PC-9 (cell line): ENCODE results near the gene IGSF8. TPM values are rescaled to one million over a fixed set of nuclear protein-coding genes. Genes with fewer than 3 reads are reported as not detected.

Source experiments
- BruUV-seq: library from RNA; stranded (reverse); fragments of 400-500 nt; replicated peaks from 2 replicates; lab custom pipeline; 2021; lab: Mats Ljungman, UMichigan
- CTCF ChIA-PET: fragments of 300-600 bp; sonication (Branson Sonifier 250); formaldehyde crosslinking; loops from one replicate; lab custom pipeline; 2022; ENCODE audit warnings: antibody characterized with exemption; lab: Charles Lee
- POLR2A ChIA-PET: fragments of 300-600 bp; sonication (Branson Sonifier 250); formaldehyde crosslinking; loops from one replicate; lab custom pipeline; 2022; ENCODE audit warnings: antibody characterized with exemption; ENCODE audit not compliant: unreplicated experiment; lab: Charles Lee
- DNase-seq, 2 experiments: peaks; one replicate each; pipeline versions ENCODE4 v3.0.0 to v3.0.0-alpha.2; 2015 to 2022; ENCODE audit warnings: mixed read lengths in 1 of 2
- H2AFZ ChIP-seq: fragments of 200-600 bp; sonication (generic); 2 replicates; pipeline ENCODE4 v1.8.1; 2017; ENCODE audit warnings: antibody characterized with exemption
- H3F3A ChIP-seq: fragments of 200-600 bp; sonication (generic); 2 replicates; pipeline ENCODE4 v1.8.1; 2017; ENCODE audit warnings: antibody characterized with exemption, mild to moderate bottlenecking, low read depth; ENCODE audit not compliant: insufficient read depth
- H3K27ac ChIP-seq: fragments of 200-600 bp; sonication (generic); 2 replicates; pipeline ENCODE4 v1.6.1; 2016; ENCODE audit warnings: mixed run types
- H3K27me3 ChIP-seq: fragments of 200-600 bp; sonication (generic); 2 replicates; pipeline ENCODE4 v1.6.1; 2016; ENCODE audit warnings: low read depth, mixed run types; ENCODE audit not compliant: insufficient read depth
- H3K36me3 ChIP-seq: fragments of 200-600 bp; sonication (generic); 2 replicates; pipeline ENCODE4 v1.6.1; 2016; ENCODE audit warnings: low read depth, mixed run types
- H3K4me1 ChIP-seq: fragments of 200-600 bp; sonication (generic); replicated peaks from 2 replicates; pipeline ENCODE4 v1.6.1; 2016; ENCODE audit warnings: mixed run types; ENCODE audit not compliant: insufficient read depth
- H3K4me2 ChIP-seq: fragments of 200-600 bp; sonication (generic); 2 replicates; pipeline ENCODE4 v1.6.1; 2017; ENCODE audit warnings: mixed run types
- H3K4me3 ChIP-seq: fragments of 200-600 bp; sonication (generic); 2 replicates; pipeline ENCODE4 v1.6.1; 2016; ENCODE audit warnings: mixed run types
- H3K79me2 ChIP-seq: fragments of 200-600 bp; sonication (generic); 2 replicates; pipeline ENCODE4 v1.6.1; 2017; ENCODE audit warnings: low read depth, mixed run types
- H3K9me2 ChIP-seq: fragments of 200-600 bp; sonication (generic); 2 replicates; pipeline ENCODE4 v1.8.1; 2017; ENCODE audit warnings: mild to moderate bottlenecking; ENCODE audit not compliant: insufficient read depth
- H3K9me3 ChIP-seq: fragments of 200-600 bp; sonication (generic); 2 replicates; pipeline ENCODE4 v1.8.1; 2016; ENCODE audit warnings: low read depth; ENCODE audit not compliant: insufficient read depth
- H4K20me1 ChIP-seq: fragments of 200-600 bp; sonication (generic); 2 replicates; pipeline ENCODE4 v1.8.1; 2017; ENCODE audit not compliant: insufficient read depth
- EZH2 ChIP-seq: fragments of 200-600 bp; sonication (generic); IDR thresholded peaks from 2 replicates; pipeline ENCODE4 v1.8.0; 2017; ENCODE audit warnings: antibody characterized with exemption, low read depth
- intact Hi-C: fragments of 100-400 bp; cut with micrococcal nuclease; formaldehyde crosslinking; loops from one replicate; pipeline ENCODE4 v1.10.0; 2022; ENCODE audit not compliant: unreplicated experiment
- total RNA-seq: library from RNA; stranded (reverse); gene quantifications from 2 replicates; pipeline ENCODE4 v1.2.3, GENCODE V29; 2021
- TF ChIP-seq, protein P1 (sequence below): fragments of 200-600 bp; sonication (generic); conservative IDR thresholded peaks from 2 replicates; pipeline ENCODE4 v1.6.1; 2017; ENCODE audit warnings: mixed run types, antibody characterized with exemption, mild to moderate bottlenecking, moderate library complexity

The IGSF8 gene
- total RNA-seq, 1 experiment from 2014 or later = 27.4 TPM

DNA sequence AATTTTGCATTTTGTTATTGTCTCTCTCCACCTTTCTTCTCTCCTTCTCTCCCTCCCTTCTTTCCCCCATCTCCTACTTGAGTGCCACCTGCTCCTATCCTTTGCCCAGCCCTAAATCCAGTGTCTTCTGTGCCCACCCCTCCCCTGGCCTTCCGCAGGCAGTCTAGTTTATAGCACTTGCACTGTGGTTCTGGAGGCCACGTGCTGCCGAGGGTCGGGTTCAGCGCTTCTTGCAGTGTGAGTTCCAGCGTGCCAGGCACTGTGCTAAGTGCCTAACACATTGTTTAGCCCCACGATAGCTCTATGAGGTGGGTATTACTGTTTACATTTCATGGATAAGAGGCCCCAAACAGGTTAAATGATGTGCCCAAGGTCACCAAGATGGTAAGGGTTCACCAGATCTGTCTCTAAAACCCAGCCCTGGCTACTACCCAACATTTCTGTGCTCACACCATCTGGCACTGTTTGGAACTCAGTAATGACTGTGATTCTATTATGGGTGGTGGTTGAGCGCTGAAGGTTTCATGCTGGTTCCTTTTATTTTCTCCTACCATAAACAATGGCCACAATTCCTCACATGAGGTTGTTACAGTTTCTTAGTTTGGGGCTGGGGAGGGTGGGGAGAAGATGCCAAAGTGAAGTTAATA lies 38.9 kb upstream of the IGSF8 start:
- no TSS peak for BruUV-seq
- TF ChIP-seq, protein P1, sequence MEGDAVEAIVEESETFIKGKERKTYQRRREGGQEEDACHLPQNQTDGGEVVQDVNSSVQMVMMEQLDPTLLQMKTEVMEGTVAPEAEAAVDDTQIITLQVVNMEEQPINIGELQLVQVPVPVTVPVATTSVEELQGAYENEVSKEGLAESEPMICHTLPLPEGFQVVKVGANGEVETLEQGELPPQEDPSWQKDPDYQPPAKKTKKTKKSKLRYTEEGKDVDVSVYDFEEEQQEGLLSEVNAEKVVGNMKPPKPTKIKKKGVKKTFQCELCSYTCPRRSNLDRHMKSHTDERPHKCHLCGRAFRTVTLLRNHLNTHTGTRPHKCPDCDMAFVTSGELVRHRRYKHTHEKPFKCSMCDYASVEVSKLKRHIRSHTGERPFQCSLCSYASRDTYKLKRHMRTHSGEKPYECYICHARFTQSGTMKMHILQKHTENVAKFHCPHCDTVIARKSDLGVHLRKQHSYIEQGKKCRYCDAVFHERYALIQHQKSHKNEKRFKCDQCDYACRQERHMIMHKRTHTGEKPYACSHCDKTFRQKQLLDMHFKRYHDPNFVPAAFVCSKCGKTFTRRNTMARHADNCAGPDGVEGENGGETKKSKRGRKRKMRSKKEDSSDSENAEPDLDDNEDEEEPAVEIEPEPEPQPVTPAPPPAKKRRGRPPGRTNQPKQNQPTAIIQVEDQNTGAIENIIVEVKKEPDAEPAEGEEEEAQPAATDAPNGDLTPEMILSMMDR = no peak
- TF ChIP-seq EZH2 = no peak
- no peaks in the 10 kb centered on the region for H3K79me2 ChIP-seq
- no peak overlapping the region for H3K27ac ChIP-seq
- H4K20me1 ChIP-seq = no peaks in the 10 kb centered on the region
- H3K9me2 ChIP-seq = no peaks in the 10 kb centered on the region
- H3K27me3 ChIP-seq = no peaks in the 10 kb centered on the region; the same call in 1 of the 2 replicates
- intact Hi-C loops = no loop called here
- no peak overlapping the region for H3K4me2 ChIP-seq
- H3K9me3 ChIP-seq = no peaks in the 10 kb centered on the region
- H3F3A ChIP-seq = no peaks in the 10 kb centered on the region
- no peaks in the 10 kb centered on the region for H3K36me3 ChIP-seq
- CTCF ChIA-PET = no interaction called here
- H3K4me3 ChIP-seq = no peak overlapping the region
- POLR2A ChIA-PET = no interaction called here
- no peak overlapping the region for H2AFZ ChIP-seq
- no peaks in the 10 kb centered on the region for H3K4me1 ChIP-seq
- DNase-seq = no peak

DNA sequence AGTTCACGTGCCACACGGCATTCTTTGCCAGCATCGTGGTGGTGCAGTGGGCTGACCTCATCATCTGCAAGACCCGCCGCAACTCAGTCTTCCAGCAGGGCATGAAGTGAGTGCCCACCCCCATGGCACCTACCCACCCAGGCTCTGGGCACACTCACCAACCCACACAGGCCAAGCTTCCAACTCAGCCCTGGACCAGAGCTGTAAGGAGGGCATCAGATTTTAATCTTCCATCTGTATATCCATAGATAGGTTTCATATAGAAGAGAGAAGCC lies 38.4 kb upstream of the IGSF8 start:
- no peaks in the 10 kb centered on the region for H4K20me1 ChIP-seq
- DNase-seq = no peak
- CTCF ChIA-PET = no interaction called here
- no peaks in the 10 kb centered on the region; the same call in 1 of the 2 replicates for H3K27me3 ChIP-seq
- no peaks in the 10 kb centered on the region for H3K4me1 ChIP-seq
- H3K4me2 ChIP-seq = no peak overlapping the region
- H3F3A ChIP-seq = no peaks in the 10 kb centered on the region
- intact Hi-C loops = no loop called here
- H3K9me3 ChIP-seq = no peaks in the 10 kb centered on the region
- H3K4me3 ChIP-seq = no peak overlapping the region
- no peak overlapping the region for H3K27ac ChIP-seq
- POLR2A ChIA-PET = no interaction called here
- H2AFZ ChIP-seq = no peak overlapping the region
- H3K36me3 ChIP-seq = no peaks in the 10 kb centered on the region
- H3K79me2 ChIP-seq = no peaks in the 10 kb centered on the region
- TF ChIP-seq EZH2 = no peak
- TF ChIP-seq, protein P1 = no peak
- H3K9me2 ChIP-seq = no peaks in the 10 kb centered on the region
- BruUV-seq = no TSS peak

DNA sequence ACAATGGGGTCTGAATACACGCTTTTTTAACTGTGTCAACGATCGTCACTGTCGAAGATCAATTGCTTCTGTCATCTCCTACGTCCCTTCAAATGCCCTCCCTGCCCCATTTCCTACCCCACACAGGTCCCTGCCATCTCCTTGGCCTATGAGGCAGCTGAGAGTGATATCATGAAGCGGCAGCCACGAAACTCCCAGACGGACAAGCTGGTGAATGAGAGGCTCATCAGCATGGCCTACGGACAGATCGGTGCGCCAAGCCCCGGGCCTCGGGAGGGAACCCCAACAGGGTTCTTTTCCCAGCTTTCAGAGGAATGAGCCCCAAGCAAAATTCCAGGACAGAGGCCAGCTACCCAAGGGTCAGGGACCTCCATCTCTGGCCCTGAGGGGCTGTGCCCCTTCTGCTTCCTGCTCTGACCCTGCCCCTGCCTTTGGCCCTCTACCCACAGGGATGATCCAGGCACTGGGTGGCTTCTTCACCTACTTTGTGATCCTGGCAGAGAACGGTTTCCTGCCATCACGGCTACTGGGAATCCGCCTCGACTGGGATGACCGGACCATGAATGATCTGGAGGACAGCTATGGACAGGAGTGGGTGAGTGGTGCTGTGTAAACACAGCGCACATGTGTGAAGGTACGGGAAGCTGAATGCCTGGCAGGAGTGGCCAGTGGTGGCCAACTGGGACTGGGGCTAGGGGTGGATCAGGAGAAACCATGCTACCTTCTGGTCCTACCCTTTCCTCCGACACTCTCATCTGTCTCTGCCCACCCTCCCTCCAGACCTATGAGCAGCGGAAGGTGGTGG lies 37.9 kb upstream of the IGSF8 start:
- TF ChIP-seq, protein P1 = no peak
- no peak for TF ChIP-seq EZH2
- no peaks in the 10 kb centered on the region for H4K20me1 ChIP-seq
- CTCF ChIA-PET = no interaction called here
- no peaks in the 10 kb centered on the region for H3K36me3 ChIP-seq
- BruUV-seq = no TSS peak
- intact Hi-C loops = no loop called here
- H3K27ac ChIP-seq = no peak overlapping the region
- no peaks in the 10 kb centered on the region for H3F3A ChIP-seq
- POLR2A ChIA-PET = no interaction called here
- no peaks in the 10 kb centered on the region for H3K27me3 ChIP-seq
- no peaks in the 10 kb centered on the region for H3K9me2 ChIP-seq
- H2AFZ ChIP-seq = no peak overlapping the region
- H3K4me3 ChIP-seq = no peak overlapping the region
- H3K9me3 ChIP-seq = no peaks in the 10 kb centered on the region
- 0 out of 2 replicates have a peak, but pooled peaks cover under 1% of the 10 kb centered on the region for H3K4me1 ChIP-seq
- no peaks in the 10 kb centered on the region for H3K79me2 ChIP-seq
- H3K4me2 ChIP-seq = no peak overlapping the region
- DNase-seq = no peak
